Measurements from ENCODE around the gene XRCC3.

The XRCC3 gene

DNA sequence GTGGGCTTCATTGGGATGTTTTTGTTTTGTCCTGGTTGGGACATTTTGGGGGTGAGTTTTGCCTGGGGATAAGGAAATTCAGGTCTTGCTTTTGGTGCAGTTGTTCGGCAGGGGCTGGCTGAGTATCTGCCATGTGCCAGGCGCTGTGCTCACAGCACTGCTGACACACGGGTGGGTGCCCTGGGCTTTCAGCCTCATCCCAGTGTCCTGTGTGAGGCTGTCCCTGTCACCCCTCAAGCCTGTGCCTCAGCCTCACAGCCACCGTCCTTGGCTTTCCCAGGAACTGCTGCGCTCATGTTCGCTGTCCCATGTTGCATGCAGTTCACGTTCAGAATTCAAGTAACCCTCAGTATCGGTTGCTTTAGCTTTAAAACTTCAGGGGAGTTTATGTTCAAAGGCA, 24.9 kb downstream of the XRCC3 start:
- no peak for DNase-seq

- DNase-seq: no peak
Observed at GRCh38 chr14:103688906-103689902, 26.0 kb downstream of the XRCC3 start.

- no peak for DNase-seq
Observed at GRCh38 chr14:103688441-103688840, 26.8 kb downstream of the XRCC3 start.

DNA sequence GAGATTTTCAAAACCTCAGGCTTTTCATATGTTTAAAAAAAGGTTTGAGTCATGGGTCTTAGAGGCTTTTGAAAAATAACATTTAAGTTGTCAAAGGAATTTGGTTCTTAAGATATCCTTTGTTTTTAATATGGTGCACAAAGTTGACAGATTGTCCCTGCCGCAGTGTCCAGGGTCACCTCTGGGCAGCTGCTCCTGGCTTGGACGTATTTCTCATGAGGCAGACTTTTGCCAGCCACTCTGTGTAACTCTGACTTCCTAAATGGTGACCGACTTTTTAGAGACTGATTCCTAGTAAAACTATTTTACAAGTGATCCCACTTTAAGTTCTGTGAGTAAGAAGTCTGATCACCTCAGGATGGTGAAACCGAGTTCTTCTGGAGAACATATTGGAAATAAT, 27.5 kb downstream of the XRCC3 start:
- DNase-seq: no peak

- DNase-seq: no peak
Observed at GRCh38 chr14:103686831-103687485, 28.3 kb downstream of the XRCC3 start.

GRCh38 chr14:103685276-103686211, 29.7 kb downstream of the XRCC3 start:
- DNase-seq: no peak

DNA sequence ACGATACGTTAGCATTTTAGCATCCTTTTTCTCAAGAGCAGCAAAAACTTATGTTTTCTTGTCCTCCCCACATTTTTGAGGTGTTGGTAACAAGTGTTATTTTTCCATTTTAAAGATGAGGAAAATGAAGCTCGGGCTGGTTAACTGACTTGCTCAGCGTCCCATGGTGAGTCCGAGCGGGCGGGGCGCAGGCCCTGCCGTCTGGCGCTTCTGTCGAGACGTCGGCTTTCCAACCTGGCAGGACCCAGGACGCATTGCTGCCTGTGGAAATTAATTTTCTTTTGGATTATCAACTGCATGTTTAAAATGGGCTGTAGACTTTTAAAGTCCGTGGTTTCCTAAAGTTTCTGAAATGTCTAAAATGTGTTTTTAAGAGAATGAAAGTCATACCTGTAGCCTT, 30.4 kb downstream of the XRCC3 start:
- no peak for DNase-seq

GRCh38 chr14:103684471-103684870, 30.8 kb downstream of the XRCC3 start:
- DNase-seq: no peak

GRCh38 chr14:103683139-103683538, 32.1 kb downstream of the XRCC3 start:
- no peak for DNase-seq

DNA sequence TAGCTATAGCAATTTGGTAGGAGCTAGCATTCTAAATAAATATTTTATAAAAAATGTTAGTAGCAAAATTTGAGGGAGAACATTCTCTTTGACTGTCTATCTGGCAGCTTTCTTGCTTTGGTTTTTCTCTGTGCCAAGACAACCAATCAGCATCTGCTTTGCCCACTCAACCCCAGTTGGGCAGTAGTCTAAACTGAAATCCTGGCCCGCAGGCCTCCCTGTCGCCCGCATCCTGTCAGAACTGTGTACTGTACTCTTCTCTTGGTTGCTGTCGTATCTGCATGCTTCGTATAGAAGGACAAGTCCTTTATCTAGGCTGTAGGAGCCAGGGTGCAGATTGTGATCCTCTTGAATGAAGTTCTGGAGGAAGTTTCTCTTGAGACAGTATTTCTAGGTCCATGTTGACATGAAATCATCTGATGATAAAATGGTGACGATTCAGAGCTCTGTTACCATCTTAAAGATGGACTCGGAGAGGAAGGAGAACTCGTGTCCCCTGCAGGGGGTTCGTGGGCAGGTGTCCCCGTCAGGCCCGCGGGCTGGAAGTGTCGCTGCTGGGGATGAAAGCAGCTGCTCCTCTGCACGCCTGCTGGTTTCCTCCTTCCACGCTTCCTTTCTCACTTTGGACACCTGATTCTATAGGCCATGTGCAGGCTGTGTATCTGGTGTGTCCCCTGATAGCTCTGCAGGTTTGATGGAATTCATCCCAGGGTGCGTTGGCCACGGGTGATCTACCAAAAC, 34.6 kb downstream of the XRCC3 start:
- DNase-seq: no peak

DNA sequence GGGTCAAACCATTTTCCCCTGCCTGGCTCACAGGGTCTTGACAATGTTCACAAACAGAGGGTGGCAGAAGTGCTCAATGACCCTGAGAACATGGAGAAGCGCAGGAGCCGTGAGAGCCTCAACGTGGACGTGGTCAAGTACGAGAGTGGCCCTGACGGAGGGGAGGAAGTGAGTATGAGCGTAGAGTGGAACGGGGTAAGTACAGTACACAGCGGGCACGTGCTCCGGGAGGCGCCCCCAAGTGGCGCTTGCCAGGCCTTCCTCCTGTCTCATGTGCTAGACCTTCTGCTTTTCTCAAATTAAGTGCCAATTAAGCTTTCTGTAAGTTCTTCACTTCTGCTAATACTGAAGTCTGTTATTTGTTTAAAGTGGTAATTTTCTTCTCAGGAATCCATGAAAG, 35.9 kb downstream of the XRCC3 start:
- DNase-seq: no peak

GRCh38 chr14:103676881-103677675, 38.2 kb downstream of the XRCC3 start:
- no peak for DNase-seq

- DNase-seq: no peak
Observed at GRCh38 chr14:103675957-103676356, 39.3 kb downstream of the XRCC3 start.

DNA sequence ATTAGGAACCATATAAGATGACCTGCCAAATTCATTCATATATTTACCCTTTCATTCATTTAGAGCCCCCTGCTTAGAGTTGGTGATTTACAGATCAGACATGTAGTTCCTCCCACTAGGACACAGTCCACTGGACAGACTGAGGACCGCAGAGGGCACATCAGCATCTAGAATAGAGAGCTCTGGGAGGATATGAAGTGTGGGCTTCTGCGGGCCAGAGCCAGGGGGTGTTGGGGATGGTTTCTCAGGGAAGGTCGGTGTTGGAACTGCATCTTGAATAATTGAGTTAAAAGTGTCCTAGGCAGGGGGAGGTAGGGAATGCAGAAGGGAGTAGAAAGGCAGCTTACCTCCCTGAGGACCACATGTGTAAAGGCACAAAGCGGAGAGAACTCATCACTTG, 43.3 kb downstream of the XRCC3 start:
- no peak for DNase-seq

DNA sequence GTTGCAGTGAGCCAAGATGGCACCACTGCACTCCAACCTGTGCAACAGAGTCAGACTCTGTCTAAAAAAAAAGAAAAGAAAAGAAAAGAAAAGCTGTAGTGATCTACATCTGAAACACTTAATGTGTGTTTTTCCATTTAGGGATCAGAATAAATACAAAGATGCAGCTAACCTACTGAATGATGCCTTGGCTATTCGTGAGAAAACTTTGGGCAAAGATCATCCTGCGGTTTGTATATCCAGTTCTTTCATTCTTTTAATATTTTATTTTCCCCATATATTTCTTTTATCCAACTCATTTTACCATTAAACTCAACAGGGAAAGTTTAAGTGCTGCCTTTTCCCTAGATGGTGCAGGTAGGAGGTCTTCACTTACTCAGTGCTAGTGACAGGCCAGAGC, 45.9 kb downstream of the XRCC3 start:
- DNase-seq: no peak

GRCh38 chr14:103668117-103668516, 47.1 kb downstream of the XRCC3 start:
- no peak for DNase-seq

DNA sequence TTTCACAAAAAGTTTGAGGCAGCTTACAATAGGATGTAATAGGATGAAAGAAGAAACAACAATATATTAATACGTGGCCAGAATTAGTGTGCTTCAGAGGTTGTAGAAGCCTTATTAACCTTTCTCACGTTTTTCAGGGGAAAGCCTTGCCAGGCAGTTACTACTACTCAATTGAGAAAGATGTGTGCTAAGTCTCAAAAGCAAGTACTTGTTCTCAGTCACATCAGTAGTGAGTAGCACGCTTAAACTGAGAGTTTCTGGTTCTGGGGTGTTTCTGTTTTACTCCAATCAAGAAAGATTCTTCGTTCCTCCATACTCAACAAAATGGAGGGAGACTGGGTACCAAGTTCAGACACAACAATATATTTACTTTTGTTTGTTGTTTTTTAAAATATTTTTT, 47.6 kb downstream of the XRCC3 start:
- DNase-seq: no peak

DNA sequence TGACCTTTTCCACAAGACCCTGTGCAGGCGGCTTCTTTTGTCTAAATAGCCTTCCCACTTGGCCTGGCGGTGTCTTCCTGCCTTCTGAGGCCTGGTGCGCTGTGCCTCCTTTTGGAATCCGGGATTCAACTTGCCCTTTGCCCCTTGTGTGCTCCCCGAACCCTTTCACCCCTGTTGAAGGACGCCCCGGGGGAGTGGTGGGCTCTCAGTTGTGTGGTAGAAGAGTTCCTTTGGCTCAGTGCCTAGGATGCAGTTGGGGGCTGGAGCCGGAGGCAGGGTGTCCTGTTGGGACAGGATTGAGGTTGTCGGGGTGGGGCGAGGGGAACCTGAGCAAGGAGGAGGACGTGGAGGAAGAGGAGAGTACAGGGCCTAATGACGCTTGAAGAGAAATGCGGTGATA, 51.7 kb downstream of the XRCC3 start:
- DNase-seq: no peak

GRCh38 chr14:103662591-103662990, 52.7 kb downstream of the XRCC3 start:
- DNase-seq: no peak

- DNase-seq: no peak
Observed at GRCh38 chr14:103662029-103662428, 53.2 kb downstream of the XRCC3 start.

DNA sequence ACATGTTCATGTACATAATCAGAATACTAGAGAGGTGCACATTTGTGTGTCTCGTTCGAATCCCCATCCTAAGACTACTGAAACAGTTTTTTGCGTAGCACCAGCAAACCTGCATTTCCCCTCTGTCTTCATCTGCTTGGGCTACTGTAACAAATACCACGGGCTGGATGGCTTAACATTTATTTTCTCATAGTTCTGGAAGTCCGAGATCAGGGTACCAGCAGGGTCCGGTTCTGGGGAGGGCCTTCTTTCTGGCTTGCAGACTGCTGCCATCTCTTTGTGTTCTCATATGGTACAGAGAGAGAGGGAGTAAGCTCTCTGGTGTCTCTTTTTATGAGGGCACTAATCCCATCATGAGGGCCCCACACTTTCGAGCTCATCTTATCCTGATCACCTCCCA, 55.6 kb downstream of the XRCC3 start:
- no peak for DNase-seq

DNA sequence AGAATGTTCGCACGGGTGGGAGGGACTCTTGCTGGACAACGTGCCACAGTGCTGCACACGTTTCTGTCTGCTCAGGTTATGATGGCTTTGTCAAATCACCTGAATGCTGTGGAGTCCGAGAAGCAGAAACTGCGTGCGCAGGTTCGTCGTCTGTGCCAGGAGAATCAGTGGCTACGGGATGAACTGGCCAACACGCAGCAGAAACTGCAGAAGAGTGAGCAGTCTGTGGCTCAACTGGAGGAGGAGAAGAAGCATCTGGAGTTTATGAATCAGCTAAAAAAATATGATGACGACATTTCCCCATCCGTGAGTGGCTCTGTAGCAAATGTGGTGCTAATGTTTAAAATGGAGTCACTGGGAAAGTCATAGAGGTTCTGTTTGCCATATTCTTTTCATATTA, 57.8 kb downstream of the XRCC3 start:
- DNase-seq: no peak

Data from NCI-H1105 (cell line).